Pancreas (tissue), 10 donors: ENCODE results near the gene NECTIN1. TPM values are rescaled to one million over a fixed set of nuclear protein-coding genes. Genes with fewer than 3 reads are reported as not detected.

Experiments used
- ATAC-seq, 4 donors: fragments of 200-7000 bp; cut with Tn5 transposase; one replicate each; pipeline versions ENCODE4 v1.8.0 to v1.9.1; 2020; ENCODE audit warnings: mild to moderate bottlenecking in 4 of 4, moderate library complexity in 4 of 4
- DNase-seq, 6 donors: peaks; one replicate each; pipeline ENCODE4 v3.0.0-alpha.2; 2020
- FAIRE-seq: peaks from 2 replicates; lab custom pipeline; 2012; peaks lifted over from hg19 to GRCh38; lab: Jason Lieb, UNC
- H3K27ac ChIP-seq, 4 donors: fragments of 200-600 bp; sonication (generic); 1 replicate in 3 of 4; 2 replicates in 1 of 4; pipeline versions ENCODE4 v1.5.0 to v1.8.0; 2020
- H3K27me3 ChIP-seq, 4 donors: fragments of 200-600 bp; one replicate each; pipeline ENCODE4 v1.8.0; 2021
- H3K36me3 ChIP-seq, 3 donors: fragments of 200-600 bp; sonication (generic) in 1 of 3; one replicate each; pipeline versions ENCODE4 v1.5.0 to v1.8.0; 2020 to 2021
- H3K4me1 ChIP-seq, 3 donors: fragments of 200-600 bp; one replicate each; pipeline ENCODE4 v1.8.0; 2021
- H3K4me3 ChIP-seq, 4 donors: fragments of 200-600 bp; sonication (generic) in 2 of 4; one replicate each; pipeline versions ENCODE4 v1.5.0 to v1.8.0; 2020 to 2021
- H3K9me3 ChIP-seq, 4 donors: fragments of 200-600 bp; one replicate each; pipeline ENCODE4 v1.8.0; 2021
- WGBS, 2 donors: extraction: QIAGEN DNeasy Blood & Tissue Kit; methylation state at CpG; one replicate each; pipeline ENCODE4 v1.1.7; 2013; 5-methylcytosine and 5-hydroxymethylcytosine counted together
- intact Hi-C, 3 donors: fragments of 100-400 bp; cut with DNase I; formaldehyde crosslinking; loops; one replicate each; pipeline versions ENCODE4 v1.11.1 to v1.14.2; 2022
- polyA plus RNA-seq, 2 donors: library from polyadenylated mRNA; stranded (reverse); fragments of 200-250 nt; gene quantifications; one replicate each; pipeline ENCODE4 v1.2.3, GENCODE V29; 2013
- total RNA-seq, 6 donors: library from RNA; stranded (reverse); fragmentation: NEBNext Ultra II Directional in 4 of 6; extraction: Animal tissue kit (Norgen Biotek cat#: 25700) in 4 of 6; gene quantifications; one replicate each; pipeline versions ENCODE4 v1.2.1 to v1.2.4, GENCODE V29; 2021 to 2023
- TF ChIP-seq, protein P1 (sequence below), 4 donors: fragments of 200-600 bp; sonication (generic) in 3 of 4; IDR thresholded peaks; one replicate each; pipeline versions ENCODE4 v1.5.0 to v1.8.0; 2021; ENCODE audit warnings: antibody characterized with exemption in 4 of 4
- donor health status: healthy with polysubstance abuse.
- donor health status: DM: no; HTN: no; CAD: no; lungs with moderate emphysema.
- donor health status: DM: no; HTN: no; CAD: no.
- donor health status: control.
- donor health status: control.
- donor health status: Bipolar disorder and iron deficiency.
- donor health status: DM: yes; HTN: yes; CAD: no.
- donor health status: DM: no; HTN: no; CAD: no.
- donor health status: DM: no; HTN: no; CAD: no.
- donor health status: DM: yes; HTN: yes; CAD: no.

NECTIN1 gene
- total and polyA plus RNA-seq, 8 donors, result 7.9 to 24.7 (median 19.0) TPM

DNA sequence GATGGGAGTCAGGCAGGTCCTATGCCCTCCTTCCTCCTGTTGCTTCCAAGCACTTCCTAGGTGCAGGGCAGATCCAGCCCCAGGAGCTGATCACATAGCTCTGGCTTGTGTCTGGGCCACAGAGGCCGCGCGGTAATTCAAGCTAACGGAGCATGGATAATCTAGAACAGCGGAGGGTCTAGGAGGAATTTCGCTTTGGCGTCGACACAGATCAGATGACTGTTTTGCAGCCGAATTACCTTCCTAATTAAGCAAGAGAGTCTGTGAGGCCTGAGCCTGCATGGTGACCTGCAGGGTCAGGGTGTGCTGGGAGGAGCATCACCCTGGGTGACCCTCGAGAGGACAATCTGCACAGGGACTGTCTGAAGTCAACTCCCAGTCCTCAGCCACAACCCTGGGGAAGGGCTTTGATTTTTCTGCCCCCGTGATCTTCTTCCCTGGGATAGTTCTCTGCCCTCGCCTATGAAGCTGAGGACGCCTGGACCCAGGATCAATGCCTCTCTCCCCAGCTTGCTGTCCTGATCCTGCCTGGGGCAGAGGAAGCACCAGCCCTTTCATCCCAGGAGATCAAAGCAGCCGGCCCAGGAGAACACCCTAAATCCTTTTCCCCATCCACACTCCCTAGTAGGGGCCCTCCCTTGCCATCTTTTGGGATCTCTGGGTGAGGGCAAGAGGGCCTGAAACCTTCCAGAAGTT is 11.0 kb downstream of the NECTIN1 start:
- TF ChIP-seq, protein P1, sequence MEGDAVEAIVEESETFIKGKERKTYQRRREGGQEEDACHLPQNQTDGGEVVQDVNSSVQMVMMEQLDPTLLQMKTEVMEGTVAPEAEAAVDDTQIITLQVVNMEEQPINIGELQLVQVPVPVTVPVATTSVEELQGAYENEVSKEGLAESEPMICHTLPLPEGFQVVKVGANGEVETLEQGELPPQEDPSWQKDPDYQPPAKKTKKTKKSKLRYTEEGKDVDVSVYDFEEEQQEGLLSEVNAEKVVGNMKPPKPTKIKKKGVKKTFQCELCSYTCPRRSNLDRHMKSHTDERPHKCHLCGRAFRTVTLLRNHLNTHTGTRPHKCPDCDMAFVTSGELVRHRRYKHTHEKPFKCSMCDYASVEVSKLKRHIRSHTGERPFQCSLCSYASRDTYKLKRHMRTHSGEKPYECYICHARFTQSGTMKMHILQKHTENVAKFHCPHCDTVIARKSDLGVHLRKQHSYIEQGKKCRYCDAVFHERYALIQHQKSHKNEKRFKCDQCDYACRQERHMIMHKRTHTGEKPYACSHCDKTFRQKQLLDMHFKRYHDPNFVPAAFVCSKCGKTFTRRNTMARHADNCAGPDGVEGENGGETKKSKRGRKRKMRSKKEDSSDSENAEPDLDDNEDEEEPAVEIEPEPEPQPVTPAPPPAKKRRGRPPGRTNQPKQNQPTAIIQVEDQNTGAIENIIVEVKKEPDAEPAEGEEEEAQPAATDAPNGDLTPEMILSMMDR (IDR thresholded peaks at IDR 0.05), result no peak
- no peak for FAIRE-seq
- no peaks in the 10 kb centered on the region for H3K9me3 ChIP-seq
- ATAC-seq, result no peak
- intact Hi-C loops, result no loop called here
- peaks cover 19 to 34% (median 25%) of the 10 kb centered on the region in 3 donors for H3K4me1 ChIP-seq
- H3K36me3 ChIP-seq, result no peaks in the 10 kb centered on the region
- no peak for DNase-seq
- 84 to 86% methylated on average over 14 of the region's 14 CpGs for WGBS, 2 donors
- no peak overlapping the region for H3K27ac ChIP-seq
- no peak overlapping the region for H3K4me3 ChIP-seq
- H3K27me3 ChIP-seq, result no peaks in the 10 kb centered on the region

- Histone ChIP-seq H3K27me3 (no peaks in the 10 kb centered on the region), H3K9me3 (no peaks in the 10 kb centered on the region), H3K36me3 (no peaks in the 10 kb centered on the region), H3K27ac (no peak overlapping the region), H3K4me1 (peaks cover 24 to 26% (median 24%) of the 10 kb centered on the region in 3 donors), H3K4me3 (no peak overlapping the region)
- TF ChIP-seq, protein P1 (IDR thresholded peaks at IDR 0.05), result no peak
- 84 to 89% methylated on average over 29 to 30 of the region's 30 CpGs for WGBS, 2 donors
- FAIRE-seq (no peak), ATAC-seq (no peak), DNase-seq (no peak)
- intact Hi-C loops, result no loop called here
Observed at GRCh38 chr11:119716582-119717498, 12.2 kb downstream of the NECTIN1 start.

DNA sequence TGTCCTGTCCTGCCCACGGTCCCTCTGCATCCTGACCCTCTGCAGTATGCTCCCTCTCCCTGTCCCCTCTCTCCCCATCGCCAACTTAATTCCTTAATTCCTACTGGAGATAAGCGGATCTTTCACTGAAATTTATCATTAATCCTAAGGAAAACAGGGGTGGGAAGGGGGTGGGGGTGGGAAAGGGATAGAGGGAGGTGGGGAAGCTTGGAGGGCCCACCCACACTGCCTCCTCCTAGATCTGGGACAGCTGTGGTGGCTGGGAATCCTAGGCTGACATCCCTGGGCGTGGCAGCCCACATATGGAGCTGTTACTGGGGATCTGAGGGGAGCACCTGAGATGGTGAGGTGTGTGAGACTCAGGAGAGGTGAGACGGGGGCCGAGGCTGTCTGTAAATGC is 14.4 kb downstream of the NECTIN1 start:
- ATAC-seq, result no peak
- no peak for FAIRE-seq
- Histone ChIP-seq H3K9me3 (no peaks in the 10 kb centered on the region), H3K27ac (no peak overlapping the region), H3K27me3 (no peaks in the 10 kb centered on the region), H3K4me3 (no peak overlapping the region), H3K36me3 (no peaks in the 10 kb centered on the region), H3K4me1 (peaks cover 15 to 18% (median 17%) of the 10 kb centered on the region in 3 donors)
- WGBS, 2 donors, result 83 to 92% methylated on average over 6 of the region's 6 CpGs
- intact Hi-C loops, result no loop called here
- no peak for DNase-seq
- TF ChIP-seq, protein P1 (IDR thresholded peaks at IDR 0.05), result no peak

DNA sequence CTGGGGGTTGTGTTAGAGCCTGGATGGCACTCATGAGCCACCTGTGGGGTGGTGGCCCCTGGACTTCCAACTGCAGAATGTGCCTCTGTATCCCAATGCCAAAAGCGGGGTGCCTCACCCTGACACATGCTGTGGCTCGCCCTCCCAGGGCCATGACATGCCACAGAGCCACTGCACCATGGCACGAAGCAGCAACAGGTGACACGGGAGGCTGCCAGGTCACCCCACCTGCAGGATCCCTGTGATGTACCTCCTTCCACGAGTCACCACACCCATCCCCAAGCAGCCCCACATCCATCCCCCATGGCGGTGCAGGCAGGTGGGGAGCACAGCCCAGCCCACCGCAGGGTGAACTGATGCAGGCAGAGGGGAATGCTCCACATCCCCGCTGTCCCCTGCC is 14.8 kb downstream of the NECTIN1 start:
- H3K9me3 ChIP-seq, result no peaks in the 10 kb centered on the region
- no peaks in the 10 kb centered on the region for H3K27me3 ChIP-seq
- 81 to 85% methylated on average over 8 of the region's 8 CpGs for WGBS, 2 donors
- TF ChIP-seq, protein P1 (IDR thresholded peaks at IDR 0.05), result no peak
- H3K27ac ChIP-seq, result peak overlapping the region in 1 of 4 donors; percentile 1
- no peak for FAIRE-seq
- ATAC-seq, result no peak
- peak in 1 of 6 donors; percentile 68 for DNase-seq
- H3K36me3 ChIP-seq, result no peaks in the 10 kb centered on the region
- H3K4me3 ChIP-seq, result no peak overlapping the region
- H3K4me1 ChIP-seq, result peaks cover 15 to 18% (median 17%) of the 10 kb centered on the region in 3 donors
- intact Hi-C loops, result no loop called here
